Measurements from ENCODE around the gene MRRF.

MRRF gene

DNA sequence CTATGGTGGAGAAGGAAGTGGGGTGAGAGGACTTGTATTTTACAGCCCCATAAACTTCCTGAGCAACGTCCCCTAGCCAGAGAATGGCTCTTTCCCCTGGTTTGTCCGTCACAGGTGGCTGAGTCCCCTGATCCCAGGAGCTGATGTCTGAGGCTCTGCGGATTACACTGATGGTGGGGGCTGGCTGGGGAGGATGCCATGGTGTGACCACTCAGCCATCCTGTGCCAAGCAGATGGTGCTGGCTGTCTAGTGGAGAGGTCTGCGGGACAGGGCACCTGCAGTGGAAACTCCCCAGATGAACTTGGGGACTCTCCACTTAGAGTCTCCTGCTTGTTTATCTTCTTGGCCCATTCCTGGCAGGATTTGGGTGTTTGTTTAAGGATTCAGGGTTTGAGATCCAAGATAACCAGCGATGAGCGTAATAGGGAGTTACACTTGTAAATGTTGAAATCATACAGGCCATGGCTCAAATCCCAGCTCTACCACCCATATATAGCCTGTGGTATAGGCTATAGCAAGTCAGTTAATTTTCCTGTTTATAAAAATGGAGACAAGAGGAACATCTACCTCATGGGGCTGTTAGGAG is 101.5 kb downstream of the MRRF start:
- DNase-seq: no peak
- Histone ChIP-seq H2BK15ac (ENCODE audit: low read depth, poor library complexity, severe bottlenecking) (no peak overlapping the region), H3K27ac (ENCODE audit: low read length, poor library complexity, severe bottlenecking) (no peak overlapping the region), H3K4me3 (ENCODE audit: insufficient read depth in 1 of 2, low read depth in 1 of 2, low read length in 2 of 2) (no peak overlapping the region), H3K4ac (ENCODE audit: low read depth in 1 of 2, low read length in 2 of 2) (no peak overlapping the region), H4K8ac (ENCODE audit: low read length) (no peak overlapping the region), H2AFZ (ENCODE audit: low read depth, low read length) (no peak overlapping the region), H3K4me1 (ENCODE audit: control insufficient read depth, insufficient read depth, low read depth, low read length) (peaks cover 11% of the 10 kb centered on the region), H2BK12ac (ENCODE audit: low read length in 2 of 2) (no peak overlapping the region), H2AK5ac (ENCODE audit: low read length, severe bottlenecking) (no peak overlapping the region), H2BK120ac (ENCODE audit: low read depth, low read length) (no peak overlapping the region), H3K14ac (ENCODE audit: low read length in 2 of 2) (no peak overlapping the region), H3K27me3 (ENCODE audit: control insufficient read depth in 1 of 2, insufficient read depth in 1 of 2, low read length in 2 of 2) (no peaks in the 10 kb centered on the region), H3K23ac (ENCODE audit: low read length in 2 of 2) (no peak overlapping the region), H3K9ac (ENCODE audit: low read length) (no peak overlapping the region), H3K36me3 (ENCODE audit: control insufficient read depth in 1 of 2, insufficient read depth in 2 of 2, low read depth in 1 of 2, low read length in 2 of 2) (no peaks in the 10 kb centered on the region), H3K79me1 (replicated peaks; ENCODE audit: low read length, poor library complexity, severe bottlenecking) (no peaks in the 10 kb centered on the region), H3K9me3 (ENCODE audit: control insufficient read depth, low read length) (no peaks in the 10 kb centered on the region), H2BK5ac (ENCODE audit: low read depth, low read length, poor library complexity, severe bottlenecking) (no peak overlapping the region), H3K4me2 (ENCODE audit: low read length, poor library complexity, severe bottlenecking) (no peak overlapping the region), H3K18ac (ENCODE audit: low read depth in 1 of 2, low read length in 2 of 2) (no peak overlapping the region), H4K91ac (ENCODE audit: low read length) (no peak overlapping the region)
- 82% methylated on average over 4 of the region's 6 CpGs for whole genome bisulfite sequencing

DNA sequence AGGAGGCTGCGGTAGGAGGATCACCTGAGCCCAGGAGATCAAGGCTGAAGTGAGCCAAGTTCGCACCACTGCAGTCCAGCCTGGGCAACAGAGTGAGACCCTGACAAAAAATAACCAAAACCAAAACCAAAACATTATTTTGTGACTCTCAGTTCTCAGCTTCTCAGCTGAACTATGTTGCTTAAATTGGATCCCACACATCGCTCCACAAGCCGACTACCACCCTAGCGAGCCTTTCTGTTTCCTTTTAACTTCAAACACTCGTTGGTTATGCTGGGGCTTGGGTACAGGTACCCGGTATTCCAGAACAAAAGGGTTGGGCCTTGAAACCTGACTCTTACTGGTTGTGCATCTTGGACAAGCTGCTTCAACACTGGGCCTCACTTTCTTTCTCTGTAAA is 102.4 kb downstream of the MRRF start:
- Histone ChIP-seq H3K9me3 (ENCODE audit: control insufficient read depth, low read length) (no peaks in the 10 kb centered on the region), H2AFZ (ENCODE audit: low read depth, low read length) (no peak overlapping the region), H3K36me3 (ENCODE audit: control insufficient read depth in 1 of 2, insufficient read depth in 2 of 2, low read depth in 1 of 2, low read length in 2 of 2) (no peaks in the 10 kb centered on the region), H2AK5ac (ENCODE audit: low read length, severe bottlenecking) (no peak overlapping the region), H2BK120ac (ENCODE audit: low read depth, low read length) (no peak overlapping the region), H3K9ac (ENCODE audit: low read length) (no peak overlapping the region), H2BK12ac (ENCODE audit: low read length in 2 of 2) (no peak overlapping the region), H3K14ac (ENCODE audit: low read length in 2 of 2) (no peak overlapping the region), H4K91ac (ENCODE audit: low read length) (no peak overlapping the region), H3K18ac (ENCODE audit: low read depth in 1 of 2, low read length in 2 of 2) (no peak overlapping the region), H2BK15ac (ENCODE audit: low read depth, poor library complexity, severe bottlenecking) (no peak overlapping the region), H3K4me3 (ENCODE audit: insufficient read depth in 1 of 2, low read depth in 1 of 2, low read length in 2 of 2) (no peak overlapping the region), H2BK5ac (ENCODE audit: low read depth, low read length, poor library complexity, severe bottlenecking) (no peak overlapping the region), H3K79me1 (replicated peaks; ENCODE audit: low read length, poor library complexity, severe bottlenecking) (no peaks in the 10 kb centered on the region), H4K8ac (ENCODE audit: low read length) (no peak overlapping the region), H3K27ac (ENCODE audit: low read length, poor library complexity, severe bottlenecking) (no peak overlapping the region), H3K27me3 (ENCODE audit: control insufficient read depth in 1 of 2, insufficient read depth in 1 of 2, low read length in 2 of 2) (no peaks in the 10 kb centered on the region), H3K4me1 (ENCODE audit: control insufficient read depth, insufficient read depth, low read depth, low read length) (peaks cover 16% of the 10 kb centered on the region), H3K23ac (ENCODE audit: low read length in 2 of 2) (no peak overlapping the region), H3K4ac (ENCODE audit: low read depth in 1 of 2, low read length in 2 of 2) (no peak overlapping the region), H3K4me2 (ENCODE audit: low read length, poor library complexity, severe bottlenecking) (no peak overlapping the region)
- 77% methylated on average over 7 of the region's 7 CpGs for WGBS
- DNase-seq: no peak

DNA sequence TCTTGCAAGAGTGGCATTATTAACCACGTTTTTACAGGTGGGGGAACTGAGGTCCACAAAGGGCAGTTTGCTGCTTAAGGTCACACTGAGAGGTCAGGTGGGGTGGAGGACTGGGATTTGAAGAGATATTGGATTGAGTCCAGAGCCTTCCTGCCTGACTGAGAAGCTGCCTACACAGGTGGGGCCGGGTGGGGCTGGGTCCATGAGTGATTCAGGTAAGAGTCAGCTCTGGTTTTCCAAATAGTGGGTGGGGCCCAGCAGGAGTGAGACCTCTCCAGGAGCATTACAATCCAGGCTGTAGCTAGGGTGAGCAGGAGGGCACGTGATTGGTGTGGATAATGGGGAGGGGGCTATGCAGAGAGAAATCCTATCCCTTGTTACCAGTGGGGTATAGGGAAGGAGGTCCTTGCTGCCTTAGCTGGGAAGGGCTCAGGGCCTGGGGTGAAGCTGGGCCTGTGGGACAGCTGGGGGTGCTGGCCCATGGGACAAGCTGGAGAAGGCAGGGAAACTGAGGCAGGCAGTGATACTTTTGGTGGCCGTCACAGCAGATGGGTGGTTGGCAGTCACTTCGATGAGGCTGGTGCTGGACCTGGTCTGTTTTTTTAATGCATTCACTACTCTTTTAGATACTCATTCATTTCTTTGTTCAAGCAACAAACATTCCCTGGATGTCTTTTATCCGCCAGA is 103.2 kb downstream of the MRRF start:
- Histone ChIP-seq H4K91ac (ENCODE audit: low read length) (no peak overlapping the region), H3K23ac (ENCODE audit: low read length in 2 of 2) (no peak overlapping the region), H3K36me3 (ENCODE audit: control insufficient read depth in 1 of 2, insufficient read depth in 2 of 2, low read depth in 1 of 2, low read length in 2 of 2) (no peaks in the 10 kb centered on the region), H2BK15ac (ENCODE audit: low read depth, poor library complexity, severe bottlenecking) (no peak overlapping the region), H3K9ac (ENCODE audit: low read length) (no peak overlapping the region), H2BK12ac (ENCODE audit: low read length in 2 of 2) (no peak overlapping the region), H3K4me2 (ENCODE audit: low read length, poor library complexity, severe bottlenecking) (no peak overlapping the region), H4K8ac (ENCODE audit: low read length) (no peak overlapping the region), H2AK5ac (ENCODE audit: low read length, severe bottlenecking) (no peak overlapping the region), H2BK120ac (ENCODE audit: low read depth, low read length) (no peak overlapping the region), H3K4me1 (ENCODE audit: control insufficient read depth, insufficient read depth, low read depth, low read length) (peaks cover 12% of the 10 kb centered on the region), H3K18ac (ENCODE audit: low read depth in 1 of 2, low read length in 2 of 2) (no peak overlapping the region), H2AFZ (ENCODE audit: low read depth, low read length) (no peak overlapping the region), H3K27ac (ENCODE audit: low read length, poor library complexity, severe bottlenecking) (no peak overlapping the region), H3K79me1 (replicated peaks; ENCODE audit: low read length, poor library complexity, severe bottlenecking) (no peaks in the 10 kb centered on the region), H2BK5ac (ENCODE audit: low read depth, low read length, poor library complexity, severe bottlenecking) (no peak overlapping the region), H3K27me3 (ENCODE audit: control insufficient read depth in 1 of 2, insufficient read depth in 1 of 2, low read length in 2 of 2) (no peaks in the 10 kb centered on the region), H3K4me3 (ENCODE audit: insufficient read depth in 1 of 2, low read depth in 1 of 2, low read length in 2 of 2) (no peak overlapping the region), H3K4ac (ENCODE audit: low read depth in 1 of 2, low read length in 2 of 2) (no peak overlapping the region), H3K14ac (ENCODE audit: low read length in 2 of 2) (no peak overlapping the region), H3K9me3 (ENCODE audit: control insufficient read depth, low read length) (no peaks in the 10 kb centered on the region)
- no peak for DNase-seq
- WGBS: 75% methylated on average over 6 of the region's 6 CpGs

DNA sequence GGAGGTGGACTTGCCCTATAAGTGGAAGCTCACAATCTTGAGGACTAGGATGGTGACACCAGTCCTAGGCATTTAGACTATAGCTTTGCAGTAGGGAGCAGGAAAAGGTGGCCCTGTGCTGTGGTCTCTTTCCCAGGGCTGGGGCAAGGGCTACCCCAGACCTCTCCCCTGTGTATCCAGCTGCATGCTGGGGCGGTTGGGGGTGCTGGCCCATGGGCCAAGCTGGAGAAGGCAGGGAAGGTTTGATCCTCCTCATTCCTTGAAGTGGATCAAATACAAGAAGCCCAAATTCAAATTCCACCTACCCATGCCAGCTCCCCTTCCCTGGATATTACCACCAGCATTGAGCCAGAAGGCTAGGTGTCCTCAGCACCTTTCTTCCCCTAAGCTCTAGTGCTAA is 104.0 kb downstream of the MRRF start:
- 100% methylated on average over 1 of the region's 1 CpG for WGBS
- Histone ChIP-seq H3K27me3 (ENCODE audit: control insufficient read depth in 1 of 2, insufficient read depth in 1 of 2, low read length in 2 of 2) (no peaks in the 10 kb centered on the region), H3K18ac (ENCODE audit: low read depth in 1 of 2, low read length in 2 of 2) (no peak overlapping the region), H2BK120ac (ENCODE audit: low read depth, low read length) (no peak overlapping the region), H3K9ac (ENCODE audit: low read length) (no peak overlapping the region), H3K4ac (ENCODE audit: low read depth in 1 of 2, low read length in 2 of 2) (no peak overlapping the region), H3K79me1 (replicated peaks; ENCODE audit: low read length, poor library complexity, severe bottlenecking) (no peaks in the 10 kb centered on the region), H2BK5ac (ENCODE audit: low read depth, low read length, poor library complexity, severe bottlenecking) (no peak overlapping the region), H2AFZ (ENCODE audit: low read depth, low read length) (no peak overlapping the region), H2AK5ac (ENCODE audit: low read length, severe bottlenecking) (no peak overlapping the region), H3K4me2 (ENCODE audit: low read length, poor library complexity, severe bottlenecking) (no peak overlapping the region), H3K23ac (ENCODE audit: low read length in 2 of 2) (peak overlapping the region in 1 of 2 experiments; percentile 23), H3K14ac (ENCODE audit: low read length in 2 of 2) (no peak overlapping the region), H2BK15ac (ENCODE audit: low read depth, poor library complexity, severe bottlenecking) (no peak overlapping the region), H2BK12ac (ENCODE audit: low read length in 2 of 2) (no peak overlapping the region), H4K91ac (ENCODE audit: low read length) (no peak overlapping the region), H3K36me3 (ENCODE audit: control insufficient read depth in 1 of 2, insufficient read depth in 2 of 2, low read depth in 1 of 2, low read length in 2 of 2) (no peaks in the 10 kb centered on the region), H4K8ac (ENCODE audit: low read length) (no peak overlapping the region), H3K9me3 (ENCODE audit: control insufficient read depth, low read length) (no peaks in the 10 kb centered on the region), H3K27ac (ENCODE audit: low read length, poor library complexity, severe bottlenecking) (no peak overlapping the region), H3K4me1 (ENCODE audit: control insufficient read depth, insufficient read depth, low read depth, low read length) (peaks cover 10% of the 10 kb centered on the region), H3K4me3 (ENCODE audit: insufficient read depth in 1 of 2, low read depth in 1 of 2, low read length in 2 of 2) (no peak overlapping the region)
- no peak for DNase-seq
